ENCODE results near the gene DIO1.

Gene DIO1

GRCh38 chr1:53954128-53954527 lies 60.1 kb downstream of the DIO1 start:
- DNase-seq = no peak
- in situ Hi-C loops (cut with HindIII; ENCODE audit: low pct_ligation_motif_present, low pct_unique_long_range_greater_than_20kb, low sequenced_read_pairs) = no loop called here

- no peak for DNase-seq
- in situ Hi-C loops (cut with HindIII; ENCODE audit: low pct_ligation_motif_present, low pct_unique_long_range_greater_than_20kb, low sequenced_read_pairs) = no loop called here
Observed at GRCh38 chr1:53956308-53957168, 62.6 kb downstream of the DIO1 start.

GRCh38 chr1:53957194-53957818 lies 63.3 kb downstream of the DIO1 start:
- DNase-seq = peak; percentile 58
- in situ Hi-C loops (cut with HindIII; ENCODE audit: low pct_ligation_motif_present, low pct_unique_long_range_greater_than_20kb, low sequenced_read_pairs) = no loop called here

- peak; percentile 46 for DNase-seq
- in situ Hi-C loops (cut with HindIII; ENCODE audit: low pct_ligation_motif_present, low pct_unique_long_range_greater_than_20kb, low sequenced_read_pairs) = no loop called here
Observed at GRCh38 chr1:53959664-53960250, 65.8 kb downstream of the DIO1 start.

All from ACHN (cell line).